ENCODE data around the gene SLC2A5.
A peak's percentile ranks its signal among the peaks of the same experiment; 100 is the strongest.
"Not testable (repeated sequence)": the region's sequence is repeated elsewhere in the genome, so short reads cannot be mapped to it uniquely, and the experiment has no call there.

SLC2A5 gene

GRCh38 chr1:9031077-9031476 lies 38.4 kb downstream of the SLC2A5 start:
- not testable (repeated sequence) for DNase-seq

DNA sequence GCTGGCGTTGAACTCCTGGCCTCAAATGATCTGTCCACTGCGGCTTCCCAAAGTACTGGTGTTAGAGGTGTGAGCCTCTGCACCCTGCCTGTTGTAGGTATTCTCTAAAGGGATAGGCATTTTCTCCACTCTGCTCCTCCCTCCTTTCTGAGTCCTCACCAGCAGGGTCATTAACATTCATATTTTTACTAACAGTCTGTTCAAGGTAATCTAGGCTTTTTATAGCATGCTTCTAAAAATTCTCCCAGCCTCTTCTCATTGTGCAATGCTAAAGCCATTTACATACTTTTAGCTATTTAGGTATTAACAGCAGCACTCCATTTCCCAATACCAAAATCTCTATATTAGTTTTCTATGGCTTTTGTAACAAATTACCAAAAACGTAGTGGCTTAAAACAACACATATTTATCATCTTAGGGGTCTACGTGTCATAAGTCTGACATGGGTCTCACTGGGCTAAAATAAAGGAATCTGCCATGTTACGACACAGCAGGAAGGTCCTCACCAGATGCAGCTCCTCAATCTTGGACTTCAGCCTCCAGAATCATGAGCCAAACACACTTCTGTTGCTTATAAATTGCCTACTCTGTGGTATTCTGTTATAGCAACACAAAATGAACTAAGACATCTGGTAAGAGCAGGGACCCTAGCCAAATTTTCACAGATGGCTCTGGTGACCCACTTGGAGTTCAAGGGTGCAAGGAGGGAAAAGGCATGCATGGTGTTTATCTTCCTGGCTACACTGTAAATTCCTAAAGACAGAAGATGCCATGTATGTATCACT lies 40.3 kb downstream of the SLC2A5 start:
- peak; percentile 41 for DNase-seq

- no peak for DNase-seq
Measured at GRCh38 chr1:9027307-9027706, 42.1 kb downstream of the SLC2A5 start.

DNA sequence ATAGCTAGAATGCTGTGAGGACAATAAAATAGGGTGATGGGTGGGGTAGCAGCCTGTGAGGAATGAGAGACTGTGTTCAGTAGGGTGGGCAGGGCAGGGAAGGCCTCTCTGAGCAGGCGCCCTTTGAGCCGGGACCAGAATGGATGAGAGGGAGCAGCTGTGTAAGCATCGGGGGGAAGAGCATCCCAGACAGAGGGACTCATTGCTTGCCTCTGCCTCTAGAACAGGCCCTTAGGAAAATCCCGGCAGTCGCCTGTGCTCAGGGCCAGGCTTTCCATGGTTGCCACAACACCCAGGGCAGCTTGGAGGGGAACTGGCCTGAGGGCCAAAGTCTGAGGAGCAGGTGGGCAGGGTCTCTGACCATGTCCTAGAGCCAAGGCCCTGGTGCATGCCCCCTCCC lies 44.0 kb downstream of the SLC2A5 start:
- no peak for DNase-seq

DNA sequence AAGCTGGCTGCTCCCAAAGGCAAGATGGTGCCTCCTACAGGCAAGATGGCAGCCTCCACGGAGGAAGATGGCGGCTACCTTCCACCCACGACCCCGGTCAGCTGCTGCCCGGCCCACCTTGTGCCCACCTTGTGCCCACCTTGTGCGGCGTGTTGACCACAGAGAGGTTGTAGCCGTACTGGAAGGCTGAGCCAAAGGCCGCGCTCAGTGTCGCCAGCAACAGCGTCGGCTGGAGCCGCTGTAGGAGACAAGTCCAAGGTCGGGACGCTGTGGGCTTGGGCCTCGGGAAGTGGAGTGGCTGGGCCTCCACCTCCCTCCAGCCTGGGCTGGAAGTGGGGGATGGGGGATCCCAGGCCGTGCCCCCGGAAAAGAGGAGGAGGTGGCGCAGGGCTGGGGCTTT lies 44.6 kb downstream of the SLC2A5 start:
- DNase-seq = no peak

- no peak for DNase-seq
Measured at GRCh38 chr1:9022773-9023172, 46.7 kb downstream of the SLC2A5 start.

- not testable (repeated sequence) for DNase-seq
Measured at GRCh38 chr1:9022026-9022738, 47.3 kb downstream of the SLC2A5 start.

DNA sequence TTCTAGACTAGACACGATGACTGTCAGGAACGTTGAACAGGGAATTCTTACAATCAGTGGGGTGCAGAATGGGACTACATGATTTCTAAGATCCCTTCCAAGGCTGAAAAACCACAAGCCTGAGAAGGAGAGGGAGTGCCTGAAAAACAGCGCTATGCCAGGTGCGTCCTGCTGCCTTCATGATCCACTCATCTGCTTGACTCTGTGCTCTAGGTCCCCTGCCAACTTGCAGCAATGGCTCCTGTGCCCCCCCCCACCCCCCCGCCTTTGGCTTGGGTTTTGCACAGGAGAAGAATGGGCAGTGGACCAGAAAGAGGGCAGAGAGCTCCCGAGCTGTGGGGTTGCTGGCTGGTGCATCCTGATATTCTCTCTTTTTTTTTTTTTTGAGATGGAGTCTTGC lies 49.1 kb downstream of the SLC2A5 start:
- no peak for DNase-seq

- DNase-seq = no peak
Measured at GRCh38 chr1:9019896-9020295, 49.5 kb downstream of the SLC2A5 start.

- DNase-seq = no peak
Measured at GRCh38 chr1:9018333-9018732, 51.1 kb downstream of the SLC2A5 start.

- DNase-seq = no peak
Measured at GRCh38 chr1:9016455-9016854, 53.0 kb downstream of the SLC2A5 start.

DNA sequence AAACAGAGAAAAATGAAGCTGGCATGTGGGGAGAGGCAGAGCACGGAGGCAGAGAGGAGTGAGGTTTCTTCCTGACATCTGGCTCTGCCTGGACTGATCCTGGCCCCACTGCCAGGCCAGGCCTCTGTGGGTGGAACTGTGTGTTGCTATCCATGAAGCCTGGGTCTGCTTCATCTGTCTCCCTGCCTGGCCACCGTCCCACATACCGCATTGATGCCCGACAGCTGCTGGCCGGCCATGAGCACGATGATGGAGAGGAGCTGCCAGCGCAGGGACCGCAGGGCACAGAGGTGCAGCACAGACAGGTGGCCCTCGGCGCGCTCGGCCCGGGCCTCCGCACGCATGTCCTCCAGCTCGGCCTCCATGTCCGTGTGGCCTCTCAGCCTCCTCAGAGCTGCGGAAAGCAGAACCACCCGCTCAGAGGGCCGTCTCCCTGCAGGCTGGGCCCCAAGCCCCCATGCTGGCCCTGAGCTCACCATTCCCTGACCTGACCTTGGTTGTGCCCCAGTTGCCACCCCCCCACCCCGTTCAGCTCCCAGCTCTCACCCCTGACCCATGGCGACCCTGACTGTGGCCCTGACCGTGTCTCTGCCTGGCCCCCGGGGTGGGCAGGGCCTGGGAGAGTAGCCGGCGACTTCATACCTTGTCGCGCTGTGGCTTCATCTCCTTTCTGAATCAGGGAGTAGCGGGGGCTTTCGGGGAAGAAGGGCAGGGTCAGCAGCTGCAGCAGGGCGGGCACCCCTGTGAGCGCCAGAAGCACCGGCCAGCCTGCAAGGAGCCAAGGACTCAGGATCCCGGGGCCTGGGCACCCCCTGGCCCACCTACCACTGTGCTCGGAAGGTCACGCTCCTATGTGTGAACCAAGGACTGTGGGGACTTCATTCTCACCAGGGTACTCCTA lies 54.7 kb downstream of the SLC2A5 start:
- DNase-seq = no peak

DNA sequence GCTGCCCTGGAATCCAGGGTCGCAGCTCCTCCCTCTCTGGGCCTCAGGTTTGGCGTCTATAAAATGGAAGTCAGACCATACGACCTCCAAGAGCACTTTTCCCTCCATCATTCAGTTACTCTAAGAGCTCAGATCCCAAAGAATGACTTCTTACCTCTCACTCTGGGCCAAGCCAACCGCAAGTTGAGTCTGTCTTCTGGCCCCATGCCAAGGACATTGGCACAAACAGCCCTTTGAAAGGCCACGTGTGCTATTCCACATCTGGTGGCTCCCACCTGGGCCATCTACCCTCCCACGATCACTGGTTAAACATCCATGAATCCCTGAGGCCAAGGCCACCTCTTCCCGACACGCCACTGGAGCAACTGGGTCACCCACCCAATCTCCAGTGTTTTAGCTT lies 55.6 kb downstream of the SLC2A5 start:
- DNase-seq = no peak

GRCh38 chr1:9010781-9011323 lies 58.6 kb downstream of the SLC2A5 start:
- no peak for DNase-seq

DNA sequence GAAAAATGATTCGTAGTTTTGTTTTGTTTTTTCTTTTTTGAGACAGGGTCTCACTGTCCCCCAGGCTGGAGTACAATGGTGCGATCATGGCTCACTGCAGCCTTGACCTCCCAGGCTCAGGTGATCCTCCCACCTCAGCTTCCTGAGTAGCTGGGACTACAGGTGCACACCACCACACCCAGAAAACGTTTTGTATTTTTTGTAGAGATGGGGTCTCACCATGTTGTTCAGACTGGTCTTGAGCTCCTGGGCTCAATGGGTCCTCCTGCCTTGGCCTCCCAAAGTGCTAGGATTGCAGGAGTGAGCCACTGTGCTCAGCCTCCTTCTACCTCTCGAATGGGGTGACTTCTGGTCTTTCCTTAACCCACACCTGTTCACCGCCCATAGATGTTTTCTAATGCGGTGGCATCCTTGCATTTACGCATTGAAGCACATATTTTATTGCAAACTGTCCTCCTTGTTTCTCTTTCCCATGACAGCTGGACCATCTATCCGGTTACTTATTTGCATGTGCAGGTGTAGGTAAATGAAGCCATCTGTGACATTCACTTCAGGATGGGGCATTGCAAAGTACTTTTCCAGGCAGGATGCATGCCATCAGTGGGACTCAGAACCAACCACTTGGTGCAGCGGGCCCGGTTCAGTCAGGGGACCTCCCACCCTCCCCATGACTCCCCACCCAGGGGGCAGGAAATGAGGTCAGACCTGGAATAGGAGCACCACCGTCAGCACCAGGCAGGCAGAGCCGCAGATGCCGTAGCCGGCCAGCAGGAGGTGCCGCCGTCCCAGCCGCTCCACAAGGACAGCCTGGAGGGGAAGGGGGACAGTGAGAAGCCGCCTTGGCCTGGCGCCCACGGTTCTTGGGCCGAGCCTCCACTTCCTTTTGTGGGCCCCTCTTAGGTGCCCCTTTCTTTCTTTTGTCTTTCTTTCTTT lies 59.7 kb downstream of the SLC2A5 start:
- DNase-seq = no peak

DNA sequence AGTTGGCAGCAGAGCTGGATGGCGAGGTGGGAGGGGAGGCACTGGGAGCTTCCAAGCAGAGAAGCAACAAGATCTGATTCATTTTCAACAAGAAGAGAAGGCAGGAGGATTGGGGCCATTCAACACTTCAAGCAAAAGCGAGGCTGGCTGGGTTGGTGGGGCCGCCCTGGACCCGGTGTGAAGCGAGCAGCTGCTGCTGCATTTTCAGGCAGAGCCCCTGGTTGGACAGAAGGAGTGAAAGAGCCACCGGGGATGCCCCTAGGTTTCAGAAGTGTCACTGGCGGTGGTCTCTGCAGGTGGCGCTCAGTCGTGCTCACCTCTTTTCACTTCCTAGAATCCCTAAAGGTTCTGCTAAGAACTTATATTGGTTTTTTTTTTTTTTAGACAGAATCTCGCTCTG lies 61.2 kb downstream of the SLC2A5 start:
- no peak for DNase-seq

GRCh38 chr1:9006956-9007615 lies 62.3 kb downstream of the SLC2A5 start:
- DNase-seq = no peak

DNA sequence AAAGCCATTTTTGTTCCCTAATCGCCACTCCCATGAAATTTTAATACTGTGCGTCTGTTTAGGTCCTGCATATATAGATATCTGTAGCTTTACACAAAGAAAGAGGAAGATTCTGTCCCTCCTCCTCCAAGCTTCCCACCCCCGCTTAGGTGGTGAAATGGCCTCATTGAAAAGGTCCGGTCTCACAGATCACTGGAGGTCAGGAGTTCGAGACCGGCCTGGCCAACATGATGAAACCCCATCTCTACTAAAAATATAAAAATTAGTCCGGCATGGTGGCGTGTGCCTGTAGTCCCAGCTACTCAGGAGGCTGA lies 64.1 kb downstream of the SLC2A5 start:
- DNase-seq = no peak

DNA sequence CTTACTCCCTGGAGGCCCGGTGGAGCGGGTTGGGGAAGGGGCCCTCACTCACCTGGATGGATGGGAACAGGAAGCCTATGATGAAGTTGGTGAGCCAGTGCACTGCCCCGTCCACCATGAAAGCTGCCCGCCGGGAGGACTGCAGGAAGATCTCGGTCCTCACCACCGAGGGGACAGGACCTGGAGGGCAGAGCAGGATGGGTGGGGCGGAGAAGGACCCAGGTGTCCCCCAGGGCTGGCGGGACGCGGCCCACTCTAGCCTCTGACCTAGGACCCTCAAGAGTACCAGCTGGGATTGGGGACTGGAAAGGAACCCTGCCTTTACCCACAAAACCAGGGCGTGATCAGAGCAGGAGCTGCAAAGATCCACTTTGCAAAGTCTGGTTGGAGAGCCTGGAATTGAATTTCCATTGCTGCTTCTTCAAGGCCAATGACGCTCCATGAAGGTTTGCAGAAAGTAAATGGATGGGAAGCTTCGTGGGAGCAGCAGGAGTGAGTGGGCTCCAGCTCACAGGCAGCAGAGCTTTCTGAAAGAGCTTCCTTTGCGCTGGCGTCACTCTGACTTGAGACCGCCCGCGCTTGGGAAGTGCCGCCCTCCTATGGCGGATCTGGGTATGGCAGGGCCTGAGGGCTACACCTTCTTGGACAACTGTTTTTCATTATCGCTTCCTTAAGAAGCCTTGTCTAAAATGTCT lies 64.6 kb downstream of the SLC2A5 start:
- DNase-seq = peak; percentile 78

GRCh38 chr1:9004031-9004699 lies 65.3 kb downstream of the SLC2A5 start:
- no peak for DNase-seq

DNA sequence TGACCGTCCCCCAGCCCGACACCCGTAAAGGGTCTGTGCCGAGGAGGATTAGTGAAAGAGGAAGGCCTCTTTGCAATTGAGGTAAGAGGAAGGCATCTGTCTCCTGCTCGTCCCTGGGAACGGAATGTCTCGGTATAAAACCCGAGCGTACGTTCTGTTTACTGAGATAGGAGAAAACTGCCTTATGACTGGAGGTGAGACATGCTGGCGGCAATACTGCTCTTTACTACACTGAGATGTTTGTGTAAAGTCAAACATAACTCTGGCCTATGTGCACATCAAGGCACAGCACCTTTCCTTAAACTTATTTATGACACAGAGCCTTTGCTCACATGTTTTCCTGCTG lies 67.2 kb downstream of the SLC2A5 start:
- not testable (repeated sequence) for DNase-seq

Measured in HCEC 1CT (cell line).